Omental fat pad (tissue), 4 donors: ENCODE measurements around the gene IRF3. TPM values are rescaled to one million over a fixed set of nuclear protein-coding genes. Genes with fewer than 3 reads are reported as not detected.

Experiments
- ATAC-seq: fragments of 150-250 bp; one replicate; pipeline ENCODE4 v1.9.1; 2016; ENCODE audit warnings: mild to moderate bottlenecking, moderate library complexity; ENCODE audit not compliant: low FRiP score
- DNase-seq: peaks from one replicate; pipeline ENCODE4 v3.0.0-alpha.2; 2019; ENCODE audit warnings: low spot score
- small RNA-seq: library from RNA; depleted of rRNA; stranded (forward); fragments of <200 nt; gene quantifications from one replicate; pipeline ENCODE3, GENCODE V24; 2016
- total RNA-seq, 4 donors: library from RNA; depleted of rRNA; stranded (reverse); fragments of >200 nt; gene quantifications; one replicate each; pipeline ENCODE4 v1.1.0, GENCODE V29; 2016
- TF ChIP-seq, protein P1 (sequence below), 3 donors: fragments of 450-650 bp; IDR thresholded peaks; one replicate each; pipeline ENCODE4 v1.5.1; 2016 to 2017; ENCODE audit warnings: antibody characterized with exemption in 3 of 3, mild to moderate bottlenecking in 3 of 3, moderate library complexity in 2 of 3

The IRF3 gene
- total RNA-seq, 4 donors from 2014 or later, result 32.4 to 62.7 (median 36.4) TPM

DNA sequence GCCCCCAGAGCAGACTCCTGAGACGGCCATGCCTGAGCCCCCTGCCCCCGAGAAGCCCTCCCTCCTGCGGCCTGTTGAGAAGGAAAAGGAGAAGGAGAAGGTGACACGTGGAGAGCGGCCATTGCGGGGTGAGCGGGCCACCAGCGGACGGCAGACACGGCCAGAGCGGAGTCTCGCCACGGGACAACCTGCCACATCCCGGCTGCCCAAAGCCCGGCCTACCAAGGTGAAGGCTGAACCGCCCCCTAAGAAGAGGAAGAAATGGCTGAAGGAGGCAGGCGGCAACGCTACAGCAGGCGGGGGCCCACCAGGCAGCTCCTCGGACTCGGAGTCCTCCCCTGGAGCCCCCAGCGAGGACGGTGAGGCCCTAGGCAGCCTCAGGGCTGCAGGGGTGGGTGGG, 49.8 kb downstream of the IRF3 start:
- TF ChIP-seq, protein P1, sequence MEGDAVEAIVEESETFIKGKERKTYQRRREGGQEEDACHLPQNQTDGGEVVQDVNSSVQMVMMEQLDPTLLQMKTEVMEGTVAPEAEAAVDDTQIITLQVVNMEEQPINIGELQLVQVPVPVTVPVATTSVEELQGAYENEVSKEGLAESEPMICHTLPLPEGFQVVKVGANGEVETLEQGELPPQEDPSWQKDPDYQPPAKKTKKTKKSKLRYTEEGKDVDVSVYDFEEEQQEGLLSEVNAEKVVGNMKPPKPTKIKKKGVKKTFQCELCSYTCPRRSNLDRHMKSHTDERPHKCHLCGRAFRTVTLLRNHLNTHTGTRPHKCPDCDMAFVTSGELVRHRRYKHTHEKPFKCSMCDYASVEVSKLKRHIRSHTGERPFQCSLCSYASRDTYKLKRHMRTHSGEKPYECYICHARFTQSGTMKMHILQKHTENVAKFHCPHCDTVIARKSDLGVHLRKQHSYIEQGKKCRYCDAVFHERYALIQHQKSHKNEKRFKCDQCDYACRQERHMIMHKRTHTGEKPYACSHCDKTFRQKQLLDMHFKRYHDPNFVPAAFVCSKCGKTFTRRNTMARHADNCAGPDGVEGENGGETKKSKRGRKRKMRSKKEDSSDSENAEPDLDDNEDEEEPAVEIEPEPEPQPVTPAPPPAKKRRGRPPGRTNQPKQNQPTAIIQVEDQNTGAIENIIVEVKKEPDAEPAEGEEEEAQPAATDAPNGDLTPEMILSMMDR (IDR thresholded peaks at IDR 0.05), result no peak
- DNase-seq (no peak), ATAC-seq (no peak)

DNA sequence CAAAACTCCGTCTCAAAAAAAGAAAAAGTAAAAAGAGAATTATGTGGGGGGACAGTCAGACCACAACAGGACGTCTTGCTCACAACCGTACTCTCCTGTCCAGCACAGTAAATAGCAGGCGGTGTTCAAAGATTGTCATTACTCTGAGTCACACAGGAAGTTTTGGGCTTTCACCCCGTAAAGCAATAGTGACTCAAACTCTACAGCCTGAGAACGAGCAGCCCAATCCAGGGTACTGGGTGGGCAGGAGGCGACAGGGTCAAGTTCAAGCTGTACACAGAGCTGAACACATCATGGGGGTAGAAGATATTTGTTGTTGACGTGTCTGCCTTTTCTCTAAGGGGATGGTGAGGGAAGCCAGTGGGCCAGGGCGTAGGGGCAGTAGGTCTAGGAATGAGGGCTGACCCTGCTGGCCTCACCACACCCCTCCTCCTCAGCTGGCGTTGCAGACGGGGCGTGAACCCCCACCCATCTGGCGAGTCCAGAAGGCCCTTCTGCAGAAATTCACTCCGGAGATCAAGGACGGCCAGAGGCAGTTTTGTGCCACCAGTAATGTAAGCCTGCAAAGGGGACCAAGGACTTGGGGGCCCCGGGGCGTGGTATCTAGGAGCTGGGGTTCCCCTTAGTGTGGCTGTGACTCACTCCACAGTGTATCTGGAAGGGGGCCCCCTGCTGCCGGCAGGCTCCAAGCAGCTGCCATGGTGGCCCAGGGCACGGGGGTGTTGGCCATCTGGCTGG, 51.4 kb downstream of the IRF3 start:
- DNase-seq (no peak), ATAC-seq (no peak)
- TF ChIP-seq, protein P1 (IDR thresholded peaks at IDR 0.05), result no peak

DNA sequence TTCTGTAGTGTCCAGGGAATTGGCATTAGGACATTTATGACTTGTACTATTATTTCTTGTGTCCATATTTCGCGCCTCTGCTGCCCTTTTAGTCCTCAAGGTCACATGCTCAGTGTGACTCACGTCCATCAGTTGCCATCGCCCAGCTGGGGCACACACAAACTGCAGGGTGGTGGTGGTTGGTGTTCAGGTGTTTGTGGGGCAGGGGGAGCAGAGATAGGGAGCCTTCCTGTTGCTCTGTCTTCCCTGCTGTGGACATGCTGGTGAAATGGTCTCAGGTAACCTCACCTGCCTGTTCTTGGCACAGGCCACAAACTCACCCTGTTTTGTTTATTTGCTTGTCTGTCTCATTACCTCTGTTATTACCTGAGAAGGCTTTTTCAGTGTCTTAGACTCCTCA, 52.3 kb downstream of the IRF3 start:
- DNase-seq, result no peak
- TF ChIP-seq, protein P1 (IDR thresholded peaks at IDR 0.05), result no peak
- no peak for ATAC-seq

Small RNAs within 50 kb of the gene (small RNA-seq; reads per million reads assigned to genes)
- not detected for gene MIR5088

Other genes with a start within 250 kb of the IRF3 start
- gene PTH2, start 242.4 kb downstream of the IRF3 start, total RNA-seq, result not detected
- not detected for gene GFY, start 240.5 kb downstream of the IRF3 start, total RNA-seq
- gene SLC17A7, start 224.3 kb downstream of the IRF3 start, total RNA-seq, result 1 to 10 TPM in 3 of 4 donors, under 1 TPM in 1; 0.48 to 6.3 (median 1.0) TPM
- 10 to 100 TPM; 52.7 to 87.4 (median 75.7) TPM for gene PIH1D1, start 214.0 kb downstream of the IRF3 start, total RNA-seq
- 10 to 100 TPM; 20.3 to 48.1 (median 34.6) TPM for gene ALDH16A1, start 212.6 kb downstream of the IRF3 start, total RNA-seq
- 10 to 100 TPM in 1 of 4 donors, 1 to 10 TPM in 3; 2.3 to 11.2 (median 2.6) TPM for gene FLT3LG, start 191.6 kb downstream of the IRF3 start, total RNA-seq
- 1,000 to 10,000 TPM; 2,551 to 3,862 (median 3,160) TPM for gene RPL13A, start 178.2 kb downstream of the IRF3 start, total RNA-seq
- gene RPS11, start 169.4 kb downstream of the IRF3 start, total RNA-seq, result 1,000 to 10,000 TPM; 3,715 to 4,750 (median 4,286) TPM
- 100 to 1,000 TPM; 314 to 479 (median 337) TPM for gene FCGRT, start 153.2 kb downstream of the IRF3 start, total RNA-seq
- 10 to 100 TPM; 23.7 to 70.1 (median 26.9) TPM for gene RCN3, start 137.9 kb downstream of the IRF3 start, total RNA-seq
- gene NOSIP, start 85.3 kb downstream of the IRF3 start, total RNA-seq, result 10 to 100 TPM; 36.9 to 70.8 (median 46.4) TPM
- 1 to 10 TPM in 2 of 4 donors, under 1 TPM in 1, not detected in 1; 0.79 to 5.2 (median 2.3) TPM for gene PRRG2, start 84.5 kb downstream of the IRF3 start, total RNA-seq
- gene PRR12, start 74.7 kb downstream of the IRF3 start, total RNA-seq, result 10 to 100 TPM in 1 of 4 donors, 1 to 10 TPM in 3; 3.3 to 11.3 (median 4.1) TPM
- 10 to 100 TPM; 72.2 to 91.0 (median 76.8) TPM for gene RRAS, start 25.7 kb downstream of the IRF3 start, total RNA-seq
- 10 to 100 TPM in 2 of 4 donors, 1 to 10 TPM in 2; 8.8 to 13.6 (median 11.5) TPM for gene SCAF1, start 23.6 kb downstream of the IRF3 start, total RNA-seq
- gene BCL2L12, start 76 bp upstream of the IRF3 start, total RNA-seq, result 1 to 10 TPM; 3.6 to 9.2 (median 5.9) TPM
- gene PRMT1, start 11.4 kb upstream of the IRF3 start, total RNA-seq, result 100 to 1,000 TPM; 150 to 250 (median 170) TPM
- gene ADM5, start 23.7 kb upstream of the IRF3 start, total RNA-seq, result 1 to 10 TPM; 1.2 to 3.4 (median 2.3) TPM
- 1 to 10 TPM; 1.8 to 5.9 (median 4.8) TPM for gene CPT1C, start 25.3 kb upstream of the IRF3 start, total RNA-seq
- gene TSKS, start 97.4 kb upstream of the IRF3 start, total RNA-seq, result 10 to 100 TPM in 1 of 4 donors, under 1 TPM in 3; 0.36 to 14.2 (median 0.44) TPM
- 10 to 100 TPM; 63.9 to 88.0 (median 72.4) TPM for gene AP2A1, start 101.1 kb upstream of the IRF3 start, total RNA-seq
- gene FUZ, start 147.4 kb upstream of the IRF3 start, total RNA-seq, result 10 to 100 TPM; 10.2 to 20.3 (median 17.0) TPM
- gene MED25, start 152.4 kb upstream of the IRF3 start, total RNA-seq, result 10 to 100 TPM; 14.4 to 32.2 (median 19.6) TPM
- gene PTOV1, start 185.3 kb upstream of the IRF3 start, total RNA-seq, result 10 to 100 TPM; 37.3 to 64.8 (median 58.1) TPM
- 10 to 100 TPM; 33.9 to 69.7 (median 50.2) TPM for gene PNKP, start 201.7 kb upstream of the IRF3 start, total RNA-seq
- gene AKT1S1, start 211.5 kb upstream of the IRF3 start, total RNA-seq, result 10 to 100 TPM; 12.2 to 18.3 (median 14.7) TPM
- gene TBC1D17, start 211.8 kb upstream of the IRF3 start, total RNA-seq, result 10 to 100 TPM; 15.6 to 24.9 (median 22.3) TPM
- 1 to 10 TPM in 2 of 4 donors, under 1 TPM in 1, not detected in 1; 0.56 to 5.5 (median 1.5) TPM for gene IL4I1, start 231.0 kb upstream of the IRF3 start, total RNA-seq